Frontal cortex (tissue), 4 donors: Measurements from ENCODE around the gene PTCD2. TPM values are rescaled to one million over a fixed set of nuclear protein-coding genes. Genes with fewer than 3 reads are reported as not detected.
A peak's percentile ranks its signal among the peaks of the same experiment; 100 is the strongest.

Experiments
- DNase-seq, 2 donors: peaks; one replicate each; pipeline ENCODE4 v3.0.0; 2012; ENCODE audit warnings: low spot score in 2 of 2
- FAIRE-seq: peaks from 2 replicates; lab custom pipeline; 2012; peaks lifted over from hg19 to GRCh38; lab: Jason Lieb, UNC
- total RNA-seq: library from RNA; depleted of rRNA; stranded (reverse); fragments of >200 nt; gene quantifications from one replicate; pipeline ENCODE4 v1.2.3, GENCODE V29; 2014
- donor health status: control.
- donor health status: control.
- donor health status: control.

Gene PTCD2
- 4.9 TPM for total RNA-seq

- peak; percentile 84 to 98 for DNase-seq
- FAIRE-seq: peak; percentile 3
These were observed at the start of gene PTCD2, which contains the start of gene MRPS27 for GRCh38 chr5:72319976-72320752. TSS of gene PTCD2 (plus strand) at chr5:72320373. CDS start at chr5:72320383, 10 bp downstream. TSS of gene MRPS27 (minus strand) at chr5:72320240. CDS start at chr5:72320221, 19 bp downstream.

GRCh38 chr5:72271702-72272101, 48.5 kb upstream of the PTCD2 start:
- no peak for FAIRE-seq

GRCh38 chr5:72272398-72272797, 47.8 kb upstream of the PTCD2 start:
- DNase-seq (no peak), FAIRE-seq (no peak)

More at GRCh38 chr5:72271702-72272101, 48.5 kb upstream of the PTCD2 start:
- DNase-seq: no peak

DNA sequence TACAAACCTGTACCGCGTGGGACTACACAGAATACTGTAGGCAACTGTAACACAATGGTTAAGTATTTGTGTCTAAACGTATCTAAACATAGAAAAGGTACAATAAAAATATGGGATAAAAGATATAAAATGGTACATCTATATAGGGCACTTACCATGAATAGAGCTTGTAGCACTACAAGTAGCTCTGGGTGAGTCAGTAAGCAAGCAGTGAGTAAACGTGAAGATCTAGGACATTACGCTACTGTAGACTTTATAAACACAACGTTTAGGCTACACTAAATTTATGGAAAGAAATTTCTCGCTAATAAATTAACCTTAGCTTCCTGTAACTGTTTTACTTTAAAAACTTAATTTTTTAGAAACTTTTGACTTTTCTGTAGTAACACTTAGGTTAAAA, 46.6 kb upstream of the PTCD2 start:
- DNase-seq: no peak
- no peak for FAIRE-seq

DNA sequence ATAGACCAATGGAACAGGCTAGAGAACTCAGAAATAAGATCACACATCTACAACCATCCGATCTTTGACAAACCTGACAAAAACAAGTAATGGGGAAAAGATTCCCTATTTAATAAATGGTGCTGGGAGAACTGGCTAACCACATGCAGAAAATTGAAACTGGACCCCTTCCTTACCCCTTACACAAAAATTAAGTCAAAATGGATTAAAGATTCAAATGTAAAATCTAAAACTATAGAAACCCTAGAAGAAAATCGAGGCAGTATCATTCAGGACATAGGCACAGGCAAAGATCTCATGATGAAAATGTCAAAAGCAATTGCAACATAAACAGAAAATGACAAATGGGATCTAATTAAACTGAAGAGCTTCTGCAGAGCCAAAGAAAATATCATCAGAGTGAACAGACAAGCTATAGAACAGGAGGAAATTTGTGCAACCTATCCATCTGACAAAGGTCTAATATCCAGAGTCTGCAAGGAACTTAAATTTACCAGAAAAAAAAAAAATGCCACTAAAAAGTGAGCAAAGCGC, 43.9 kb upstream of the PTCD2 start:
- FAIRE-seq (no peak), DNase-seq (no peak)

GRCh38 chr5:72280581-72281069, 39.5 kb upstream of the PTCD2 start:
- DNase-seq (peak in 1 of 2 donors; percentile 26), FAIRE-seq (no peak)

DNA sequence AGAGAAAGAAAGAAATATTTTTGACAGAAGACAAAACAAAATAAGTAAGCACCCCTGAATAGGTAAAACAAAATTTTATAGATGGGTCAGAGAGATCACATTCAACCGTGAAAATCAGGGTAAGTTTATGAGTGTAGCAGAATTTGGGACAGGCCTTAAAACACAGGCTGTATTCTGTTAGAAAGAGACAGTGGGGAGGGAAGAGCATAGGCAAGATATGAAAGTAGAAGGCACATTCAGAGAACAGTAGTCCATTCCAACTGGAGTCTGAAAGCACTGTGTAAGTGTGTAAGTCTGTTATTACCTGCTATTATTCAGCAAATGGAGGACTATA, 38.8 kb upstream of the PTCD2 start:
- no peak for FAIRE-seq
- no peak for DNase-seq

GRCh38 chr5:72281764-72282499, 38.2 kb upstream of the PTCD2 start:
- FAIRE-seq (no peak), DNase-seq (no peak)

DNA sequence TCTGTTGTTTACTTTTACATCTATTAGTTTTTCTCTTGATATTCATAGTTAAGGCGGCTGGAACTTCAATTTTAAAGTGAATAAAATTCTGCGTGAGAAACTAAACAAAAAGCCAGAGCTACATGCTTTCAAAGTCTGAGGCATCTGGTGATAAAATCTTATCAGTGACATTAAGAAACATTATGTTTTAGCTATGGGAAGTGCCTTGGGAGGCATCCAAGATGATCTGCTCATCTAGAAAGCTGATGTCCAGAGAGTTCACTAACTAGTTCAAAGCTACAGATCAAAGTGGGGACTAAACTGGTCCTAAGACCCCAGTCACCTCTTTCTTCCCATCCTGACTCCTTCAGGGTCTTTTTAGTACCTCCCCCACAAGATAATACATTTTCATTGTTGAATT, 37.3 kb upstream of the PTCD2 start:
- DNase-seq: no peak
- FAIRE-seq: no peak

- no peak for DNase-seq
- no peak for FAIRE-seq
These were observed 36.8 kb upstream of the PTCD2 start for GRCh38 chr5:72283358-72283757.

DNA sequence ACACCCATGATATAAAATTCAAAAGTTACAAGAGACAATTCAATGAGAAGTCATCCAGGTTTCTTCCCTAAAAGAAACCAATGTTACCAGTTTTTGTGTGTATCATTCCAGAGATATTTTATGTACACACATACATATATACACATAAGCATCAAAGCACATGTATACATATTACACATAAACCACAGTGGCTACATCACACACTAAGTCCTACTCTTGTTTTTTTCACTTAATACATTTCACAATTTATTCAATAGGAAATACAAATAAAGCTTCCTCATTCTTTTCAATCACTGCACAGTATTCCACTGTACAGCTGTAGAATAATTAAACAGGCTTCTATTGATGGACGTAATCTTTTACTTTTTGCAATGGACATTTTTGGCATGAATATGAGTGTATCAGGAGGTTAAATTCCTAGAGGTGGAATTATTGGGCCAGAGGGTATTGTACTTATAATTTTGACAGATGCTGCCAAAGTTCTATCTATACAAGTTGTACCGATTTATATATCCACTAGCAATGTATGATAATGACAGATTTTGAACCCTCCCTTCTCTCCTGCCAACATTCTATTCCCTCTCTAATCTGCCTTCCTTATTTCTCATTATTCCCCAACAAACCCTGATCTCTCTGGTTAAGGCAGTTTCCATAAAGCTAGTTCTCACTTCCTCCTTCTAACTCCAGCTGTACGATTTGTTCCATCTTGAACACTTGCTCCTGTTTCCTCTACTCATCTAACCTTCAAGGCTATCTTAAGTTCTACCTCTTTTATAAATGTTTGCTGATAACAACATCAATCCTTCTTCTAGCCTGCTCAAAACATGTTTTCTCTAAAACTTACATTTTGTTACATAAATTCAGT, 35.4 kb upstream of the PTCD2 start:
- FAIRE-seq: no peak
- DNase-seq: no peak

DNA sequence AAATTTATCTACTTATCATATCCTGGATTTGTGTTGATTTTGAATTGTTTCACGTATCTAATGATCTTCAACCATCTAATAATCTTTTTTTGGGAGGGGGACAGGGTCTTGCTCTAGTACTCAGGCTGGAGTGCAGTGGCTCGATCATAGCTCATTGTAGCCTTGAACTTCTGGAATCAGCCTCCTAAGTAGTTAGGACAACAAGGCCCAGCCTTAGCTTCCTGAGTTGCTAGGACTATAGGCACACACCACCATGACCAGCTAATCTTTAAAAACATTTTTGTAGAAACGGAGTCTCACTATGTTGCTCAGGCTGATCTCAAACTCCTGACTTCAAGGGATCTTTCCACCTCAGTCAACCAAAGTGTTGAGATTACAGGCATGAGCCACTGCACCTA, 34.8 kb upstream of the PTCD2 start:
- FAIRE-seq: no peak

DNA sequence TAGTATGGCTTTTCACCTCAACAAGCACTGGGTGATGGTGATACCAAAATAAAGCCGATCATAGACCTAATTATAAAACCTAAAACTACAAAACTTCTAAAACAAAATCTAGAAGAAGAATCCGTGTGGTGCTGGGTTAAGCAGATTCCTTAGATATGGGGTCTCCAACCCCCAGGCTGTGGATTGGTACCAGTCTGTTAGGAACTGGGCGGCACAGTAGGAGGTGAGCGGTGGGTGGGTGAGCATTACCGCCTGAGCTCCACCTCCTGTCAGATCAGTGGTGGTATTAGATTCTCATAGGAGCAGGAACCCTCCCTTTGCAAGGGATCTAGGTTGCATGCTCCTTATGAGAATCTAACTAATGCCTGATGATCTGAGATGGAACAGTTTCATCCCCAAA, 33.4 kb upstream of the PTCD2 start:
- FAIRE-seq (no peak), DNase-seq (no peak)

More for the DNA sequence above, 34.8 kb upstream of the PTCD2 start:
- no peak for DNase-seq

DNA sequence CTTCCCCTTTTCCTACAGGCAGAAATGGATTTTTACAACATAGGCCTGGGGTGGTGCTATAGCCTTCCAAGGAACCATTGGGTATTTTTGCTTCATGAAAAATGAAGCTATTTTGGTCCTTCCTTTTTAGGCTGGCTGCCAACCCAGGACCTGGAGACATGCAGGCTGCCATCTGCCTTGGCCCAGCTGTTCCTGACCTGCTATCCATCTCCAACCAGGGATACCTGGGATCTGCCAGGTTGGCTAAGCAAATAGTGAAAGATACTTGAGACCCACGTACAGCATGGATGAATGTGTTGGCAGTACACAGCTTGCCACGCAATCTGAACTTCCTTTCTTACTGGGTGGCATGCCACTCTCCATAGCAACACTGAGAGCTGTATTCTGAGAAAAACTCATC, 31.2 kb upstream of the PTCD2 start:
- FAIRE-seq: no peak
- no peak for DNase-seq

- DNase-seq (no peak), FAIRE-seq (no peak)
These were observed 29.6 kb upstream of the PTCD2 start for GRCh38 chr5:72290356-72291133.

- DNase-seq: no peak
These were observed 28.6 kb upstream of the PTCD2 start for GRCh38 chr5:72291601-72292000.

GRCh38 chr5:72292411-72292810, 27.8 kb upstream of the PTCD2 start:
- FAIRE-seq: no peak
- DNase-seq: no peak

More at GRCh38 chr5:72291601-72292000, 28.6 kb upstream of the PTCD2 start:
- no peak for FAIRE-seq

- no peak for DNase-seq
These were observed 26.6 kb upstream of the PTCD2 start for GRCh38 chr5:72293495-72294055.

GRCh38 chr5:72294473-72294872, 25.7 kb upstream of the PTCD2 start:
- no peak for DNase-seq
- FAIRE-seq: no peak

More at GRCh38 chr5:72293495-72294055, 26.6 kb upstream of the PTCD2 start:
- no peak for FAIRE-seq
